HCT116 (cell line): Measurements from ENCODE around the gene SEZ6.

Experiments used
- ATF3 ChIP-seq: IDR thresholded peaks from 2 replicates; pipeline ENCODE4 v1.6.1; 2012
- CEBPB ChIP-seq: IDR thresholded peaks from 2 replicates; pipeline ENCODE4 v1.6.1; 2012; ENCODE audit warnings: low read depth
- EZH2 ChIP-seq: fragments of 200-600 bp; sonication (generic); IDR thresholded peaks from 2 replicates; pipeline ENCODE4 v1.6.1; 2017; ENCODE audit warnings: antibody characterized with exemption, mixed run types
- JUND ChIP-seq: IDR thresholded peaks from 2 replicates; pipeline ENCODE4 v1.6.1; 2012
- POLR2A ChIP-seq: IDR thresholded peaks from 2 replicates; pipeline ENCODE4 v1.7.0; 2011; ENCODE audit warnings: borderline replicate concordance; ENCODE audit not compliant: insufficient read depth, insufficient read length; ENCODE audit errors: extremely low read depth
- POLR2AphosphoS5 ChIP-seq: IDR thresholded peaks from 2 replicates; pipeline ENCODE4 v1.6.1; 2011; ENCODE audit warnings: mild to moderate bottlenecking, low read depth, low read length, moderate library complexity
- SP1 ChIP-seq: IDR thresholded peaks from 2 replicates; pipeline ENCODE4 v1.6.1; 2012; ENCODE audit warnings: low read depth
- YY1 ChIP-seq: IDR thresholded peaks from 2 replicates; pipeline ENCODE4 v1.6.1; 2011; ENCODE audit warnings: low read length, low read depth, moderate library complexity, mild to moderate bottlenecking; ENCODE audit not compliant: insufficient replicate concordance; ENCODE audit errors: extremely low read depth
- ZBTB33 ChIP-seq: IDR thresholded peaks from 2 replicates; pipeline ENCODE4 v1.6.1; 2011; ENCODE audit warnings: mild to moderate bottlenecking, low read length, moderate library complexity; ENCODE audit not compliant: insufficient replicate concordance; ENCODE audit errors: extremely low read depth
- TF ChIP-seq, protein P1 (sequence below), 3 experiments: fragments of 200-600 bp in 1 of 3; sonication (generic) in 1 of 3; IDR thresholded peaks in 2 of 3; conservative IDR thresholded peaks in 1 of 3; 2 replicates each; pipeline ENCODE4 v1.5.1; 2012 to 2017; ENCODE audit warnings: low read depth in 2 of 3, low read length in 2 of 3, antibody characterized with exemption in 1 of 3, borderline replicate concordance in 1 of 3, control low read depth in 1 of 3, mild to moderate bottlenecking in 1 of 3, mixed read lengths in 1 of 3, mixed run types in 1 of 3, moderate library complexity in 1 of 3; ENCODE audit not compliant: insufficient read depth in 1 of 3
- TF ChIP-seq, protein P2 (sequence below): IDR thresholded peaks from 2 replicates; pipeline ENCODE4 v1.6.1; 2012; ENCODE audit warnings: low read depth

DNA sequence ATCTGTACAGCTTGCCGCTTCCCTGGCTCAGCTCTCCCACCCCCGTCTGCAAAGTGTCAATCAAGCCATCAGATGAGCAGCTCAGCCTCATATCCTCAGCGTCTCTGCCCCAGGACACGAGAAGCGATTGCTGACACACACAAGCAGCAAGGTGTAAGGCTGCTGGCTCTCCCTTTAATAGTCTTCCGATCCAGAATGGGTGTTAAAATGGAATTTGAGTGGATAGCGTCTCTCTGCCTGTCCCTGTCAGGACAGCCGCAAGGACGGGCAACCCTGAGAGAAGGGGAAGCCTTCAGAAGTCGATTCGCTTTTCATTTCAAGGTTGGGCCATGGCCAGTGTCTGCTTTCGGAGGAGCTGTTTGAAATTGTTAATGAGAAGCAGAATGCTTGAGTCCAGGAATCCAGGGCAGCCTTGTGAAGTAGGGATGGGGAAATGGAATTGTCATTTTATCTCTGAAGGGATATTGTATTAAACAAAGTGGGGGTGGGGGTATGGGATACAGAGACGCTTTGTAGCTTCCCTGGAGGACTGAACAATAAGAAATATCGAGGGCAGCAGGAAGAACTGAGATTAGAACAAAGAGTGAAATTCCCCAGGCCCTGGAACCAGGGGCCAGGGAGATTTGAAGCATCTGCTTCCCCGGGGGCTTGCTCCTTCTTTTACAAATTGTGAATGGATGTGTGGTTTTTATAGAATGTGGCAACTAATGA lies 32.4 kb upstream of the SEZ6 start:
- TF ChIP-seq, protein P1, sequence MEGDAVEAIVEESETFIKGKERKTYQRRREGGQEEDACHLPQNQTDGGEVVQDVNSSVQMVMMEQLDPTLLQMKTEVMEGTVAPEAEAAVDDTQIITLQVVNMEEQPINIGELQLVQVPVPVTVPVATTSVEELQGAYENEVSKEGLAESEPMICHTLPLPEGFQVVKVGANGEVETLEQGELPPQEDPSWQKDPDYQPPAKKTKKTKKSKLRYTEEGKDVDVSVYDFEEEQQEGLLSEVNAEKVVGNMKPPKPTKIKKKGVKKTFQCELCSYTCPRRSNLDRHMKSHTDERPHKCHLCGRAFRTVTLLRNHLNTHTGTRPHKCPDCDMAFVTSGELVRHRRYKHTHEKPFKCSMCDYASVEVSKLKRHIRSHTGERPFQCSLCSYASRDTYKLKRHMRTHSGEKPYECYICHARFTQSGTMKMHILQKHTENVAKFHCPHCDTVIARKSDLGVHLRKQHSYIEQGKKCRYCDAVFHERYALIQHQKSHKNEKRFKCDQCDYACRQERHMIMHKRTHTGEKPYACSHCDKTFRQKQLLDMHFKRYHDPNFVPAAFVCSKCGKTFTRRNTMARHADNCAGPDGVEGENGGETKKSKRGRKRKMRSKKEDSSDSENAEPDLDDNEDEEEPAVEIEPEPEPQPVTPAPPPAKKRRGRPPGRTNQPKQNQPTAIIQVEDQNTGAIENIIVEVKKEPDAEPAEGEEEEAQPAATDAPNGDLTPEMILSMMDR (IDR thresholded peaks at IDR 0.05 in 2 of 3, conservative IDR thresholded peaks at IDR 0.05 in 1 of 3; ENCODE audit: borderline replicate concordance in 1 of 3, insufficient read depth in 1 of 3, low read depth in 2 of 3, low read length in 2 of 3): no peak
- no peak for TF ChIP-seq CEBPB
- no peak for TF ChIP-seq SP1
- no peak for TF ChIP-seq YY1
- TF ChIP-seq, protein P2, sequence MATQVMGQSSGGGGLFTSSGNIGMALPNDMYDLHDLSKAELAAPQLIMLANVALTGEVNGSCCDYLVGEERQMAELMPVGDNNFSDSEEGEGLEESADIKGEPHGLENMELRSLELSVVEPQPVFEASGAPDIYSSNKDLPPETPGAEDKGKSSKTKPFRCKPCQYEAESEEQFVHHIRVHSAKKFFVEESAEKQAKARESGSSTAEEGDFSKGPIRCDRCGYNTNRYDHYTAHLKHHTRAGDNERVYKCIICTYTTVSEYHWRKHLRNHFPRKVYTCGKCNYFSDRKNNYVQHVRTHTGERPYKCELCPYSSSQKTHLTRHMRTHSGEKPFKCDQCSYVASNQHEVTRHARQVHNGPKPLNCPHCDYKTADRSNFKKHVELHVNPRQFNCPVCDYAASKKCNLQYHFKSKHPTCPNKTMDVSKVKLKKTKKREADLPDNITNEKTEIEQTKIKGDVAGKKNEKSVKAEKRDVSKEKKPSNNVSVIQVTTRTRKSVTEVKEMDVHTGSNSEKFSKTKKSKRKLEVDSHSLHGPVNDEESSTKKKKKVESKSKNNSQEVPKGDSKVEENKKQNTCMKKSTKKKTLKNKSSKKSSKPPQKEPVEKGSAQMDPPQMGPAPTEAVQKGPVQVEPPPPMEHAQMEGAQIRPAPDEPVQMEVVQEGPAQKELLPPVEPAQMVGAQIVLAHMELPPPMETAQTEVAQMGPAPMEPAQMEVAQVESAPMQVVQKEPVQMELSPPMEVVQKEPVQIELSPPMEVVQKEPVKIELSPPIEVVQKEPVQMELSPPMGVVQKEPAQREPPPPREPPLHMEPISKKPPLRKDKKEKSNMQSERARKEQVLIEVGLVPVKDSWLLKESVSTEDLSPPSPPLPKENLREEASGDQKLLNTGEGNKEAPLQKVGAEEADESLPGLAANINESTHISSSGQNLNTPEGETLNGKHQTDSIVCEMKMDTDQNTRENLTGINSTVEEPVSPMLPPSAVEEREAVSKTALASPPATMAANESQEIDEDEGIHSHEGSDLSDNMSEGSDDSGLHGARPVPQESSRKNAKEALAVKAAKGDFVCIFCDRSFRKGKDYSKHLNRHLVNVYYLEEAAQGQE: no peak
- TF ChIP-seq ATF3: no peak
- TF ChIP-seq JUND: no peak
- TF ChIP-seq ZBTB33: no peak
- TF ChIP-seq POLR2A: no peak
- no peak for TF ChIP-seq POLR2AphosphoS5
- TF ChIP-seq EZH2: no peak
